RPMI7951 (cell line): ENCODE data around the gene RBPJL. TPM values are rescaled to one million over a fixed set of nuclear protein-coding genes. Genes with fewer than 3 reads are reported as not detected.
"Not testable (repeated sequence)": the region's sequence is repeated elsewhere in the genome, so short reads cannot be mapped to it uniquely, and the experiment has no call there.

Experiments
- DNase-seq: peaks from one replicate; pipeline ENCODE4 v3.0.0-alpha.2; 2012; ENCODE audit warnings: low read depth
- total RNA-seq: library from RNA; depleted of rRNA; stranded (reverse); fragments of >200 nt; shearing (Covaris generic); gene quantifications from 2 replicates; pipeline ENCODE4 v1.2.3, GENCODE V29; 2014

The RBPJL gene
- total RNA-seq, 1 experiment from 2014 or later: not detected

DNA sequence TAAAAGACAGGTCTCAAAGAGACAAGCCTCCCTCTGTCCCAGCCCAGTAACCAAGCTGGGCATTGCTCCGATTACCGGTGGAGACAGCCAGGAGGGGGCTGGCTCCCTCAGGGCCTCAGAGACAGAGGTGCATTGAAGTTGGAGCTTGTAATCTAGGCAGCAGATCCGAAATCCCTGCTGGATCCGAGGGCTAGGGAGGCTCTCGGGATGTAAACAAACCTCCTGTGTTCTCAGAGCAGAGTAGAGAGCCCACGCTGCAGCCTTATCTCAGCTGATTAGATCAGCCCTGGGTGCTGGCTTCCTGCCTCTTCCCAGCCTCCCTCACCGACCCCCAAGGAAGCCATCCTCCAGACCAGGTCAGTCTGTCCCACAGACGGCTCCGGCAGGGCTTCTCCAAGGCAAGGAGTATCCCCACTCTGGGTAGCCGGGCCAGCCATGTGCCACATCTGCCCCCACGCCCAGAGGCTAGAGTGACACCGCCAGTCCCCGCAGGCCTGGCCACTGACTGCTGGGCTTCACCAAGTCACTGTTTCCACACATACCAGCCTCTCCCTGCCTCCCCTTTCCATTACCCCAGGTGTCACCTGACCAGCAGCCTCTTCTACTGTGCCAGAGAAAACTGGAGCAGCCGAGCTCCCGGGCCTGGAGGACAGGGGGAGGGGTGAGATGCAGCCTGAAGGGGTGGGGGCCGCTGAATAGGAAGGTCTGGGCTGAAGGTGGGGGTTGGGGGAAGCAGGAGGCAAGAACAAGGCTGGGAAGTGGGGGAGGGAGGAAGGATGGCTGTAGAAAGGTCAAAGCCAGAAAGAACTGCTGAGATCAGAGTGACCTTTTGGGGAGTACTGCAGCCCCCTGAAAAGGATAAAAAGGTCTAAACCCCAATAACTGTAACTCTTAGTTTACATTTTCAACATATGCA, 35.6 kb downstream of the RBPJL start:
- peak; percentile 61 for DNase-seq

DNA sequence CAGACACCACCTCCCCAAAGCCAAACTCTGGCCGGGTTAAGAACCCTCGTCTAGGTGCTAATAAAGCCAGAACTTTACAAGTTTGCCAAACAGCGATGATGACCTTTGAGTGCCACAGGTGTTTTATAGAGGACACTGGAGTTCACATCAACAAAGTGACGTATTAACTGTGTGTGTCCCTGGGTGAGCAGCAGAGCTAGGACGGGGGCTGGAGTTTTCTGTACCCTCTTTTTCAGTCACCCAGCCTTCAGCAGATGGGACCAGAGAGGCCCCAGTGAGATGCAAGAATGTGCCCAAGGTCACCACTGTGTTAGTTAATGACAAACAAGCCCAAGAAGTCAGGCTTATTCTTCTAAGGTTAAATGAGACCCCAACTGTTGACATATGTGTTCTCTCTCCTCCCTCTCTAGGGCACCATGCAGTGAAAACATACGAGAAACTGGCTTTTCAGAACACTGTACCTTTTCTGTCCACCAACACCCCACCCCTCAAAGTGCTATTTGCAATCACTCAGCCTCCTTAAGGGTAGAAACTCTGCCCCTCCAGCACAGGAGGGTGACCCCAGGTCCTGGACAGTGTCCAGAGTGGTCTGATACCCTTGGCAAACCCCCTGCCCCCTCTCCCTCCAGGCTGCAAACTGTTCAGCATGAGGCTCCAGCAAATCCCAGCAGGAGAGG, 36.4 kb downstream of the RBPJL start:
- no peak for DNase-seq

DNA sequence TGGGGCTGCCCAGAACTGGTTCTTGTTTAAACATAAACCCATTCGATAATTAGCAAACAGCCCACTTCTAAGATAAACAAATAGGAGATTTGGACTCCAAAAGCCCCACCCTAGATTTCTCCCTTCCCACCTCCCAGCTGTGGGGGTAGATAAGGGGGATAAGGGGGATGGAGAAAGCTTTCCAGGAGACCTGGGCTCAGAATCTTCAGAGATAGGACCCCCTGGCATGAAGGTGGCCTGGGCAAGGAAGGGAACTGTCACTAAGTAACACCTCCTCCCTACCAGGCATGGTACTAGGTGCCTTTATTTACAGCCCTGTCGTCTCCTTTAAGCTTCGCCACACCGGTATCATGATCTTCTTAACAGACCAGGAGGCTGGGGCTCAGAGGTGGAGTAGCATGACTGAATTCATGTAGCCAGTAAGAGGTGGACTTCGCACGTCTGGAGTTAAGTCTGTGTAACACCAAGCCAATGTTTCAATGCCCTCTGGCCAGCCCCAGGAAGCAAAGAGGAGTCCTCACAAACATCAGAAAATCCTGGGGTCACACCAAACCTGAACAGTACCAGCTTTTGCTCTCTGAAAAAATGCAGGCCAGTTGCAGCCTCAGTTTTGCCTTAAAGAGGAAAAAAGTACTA, 37.0 kb downstream of the RBPJL start:
- DNase-seq: no peak

DNA sequence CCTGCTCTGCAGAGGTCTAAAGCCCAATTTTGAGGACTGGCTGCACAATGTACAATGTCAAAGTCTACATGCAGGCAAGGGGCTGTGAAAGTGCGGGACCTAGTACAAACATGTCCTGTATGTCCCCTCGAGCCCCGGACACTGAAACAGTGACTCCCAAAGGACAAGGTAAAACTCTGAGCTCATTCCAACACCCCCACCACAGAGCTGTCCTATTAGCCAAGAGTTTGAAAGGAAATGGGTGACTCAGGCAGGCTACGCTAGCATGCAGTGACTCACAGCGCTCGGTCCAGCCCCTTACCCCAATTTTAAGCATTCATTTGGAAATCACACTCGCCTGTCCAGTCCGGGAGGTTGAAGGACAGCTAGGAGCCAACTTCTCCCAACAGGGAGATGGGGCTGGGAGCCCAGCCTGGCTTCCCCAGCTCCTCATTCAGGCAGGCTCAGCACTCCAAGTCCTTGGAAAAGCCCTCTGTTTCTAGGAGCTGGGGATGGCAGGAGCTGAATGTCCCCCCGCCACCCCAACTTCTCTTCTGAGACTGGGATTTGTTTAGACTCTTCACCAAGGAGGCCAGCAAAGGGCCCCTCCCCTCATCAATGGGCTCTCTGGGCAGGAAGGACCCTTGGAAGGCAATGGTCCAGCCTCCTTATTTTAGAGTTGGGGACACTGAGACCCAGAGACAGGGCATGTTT, 37.7 kb downstream of the RBPJL start:
- peak; percentile 91 for DNase-seq

DNA sequence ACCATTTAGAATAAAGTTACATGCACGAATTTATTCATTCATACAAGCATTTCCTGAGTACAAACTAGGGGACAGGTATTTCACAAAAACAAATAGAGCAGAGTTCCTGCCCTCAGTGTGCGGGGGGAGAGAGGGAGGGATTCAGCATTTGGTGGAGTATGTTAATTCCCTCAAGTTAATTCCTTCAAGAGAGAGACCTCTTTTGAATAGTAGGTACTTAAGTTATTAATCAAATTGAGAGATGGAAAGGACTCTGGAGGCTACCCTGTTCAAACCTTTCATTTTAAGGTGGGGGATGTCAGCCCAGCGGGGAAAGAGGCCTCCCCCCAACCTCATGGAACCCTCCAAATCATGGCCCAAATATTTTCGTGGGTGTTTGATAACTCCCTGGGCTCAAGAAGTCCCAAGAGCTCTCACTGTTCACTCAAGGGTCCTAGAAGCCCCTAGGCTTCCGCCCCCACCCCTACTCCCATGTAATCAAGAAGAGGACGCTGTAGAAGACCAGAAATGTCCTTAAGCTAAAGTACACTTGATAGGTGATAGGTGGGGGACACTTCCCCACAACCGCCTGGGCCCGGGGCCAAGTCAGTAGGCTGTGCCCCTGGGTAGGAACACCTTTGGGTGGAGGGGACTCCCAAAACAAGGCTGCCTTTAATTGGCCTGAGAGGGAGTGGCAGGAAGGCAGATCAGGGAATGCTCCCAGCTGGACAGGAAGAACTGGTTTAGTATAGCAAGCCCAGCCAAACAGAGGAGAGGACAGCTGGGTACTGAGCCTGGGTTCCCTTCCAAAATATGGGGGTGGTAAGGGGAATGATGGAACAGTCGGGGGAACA, 38.7 kb downstream of the RBPJL start:
- DNase-seq: no peak

DNA sequence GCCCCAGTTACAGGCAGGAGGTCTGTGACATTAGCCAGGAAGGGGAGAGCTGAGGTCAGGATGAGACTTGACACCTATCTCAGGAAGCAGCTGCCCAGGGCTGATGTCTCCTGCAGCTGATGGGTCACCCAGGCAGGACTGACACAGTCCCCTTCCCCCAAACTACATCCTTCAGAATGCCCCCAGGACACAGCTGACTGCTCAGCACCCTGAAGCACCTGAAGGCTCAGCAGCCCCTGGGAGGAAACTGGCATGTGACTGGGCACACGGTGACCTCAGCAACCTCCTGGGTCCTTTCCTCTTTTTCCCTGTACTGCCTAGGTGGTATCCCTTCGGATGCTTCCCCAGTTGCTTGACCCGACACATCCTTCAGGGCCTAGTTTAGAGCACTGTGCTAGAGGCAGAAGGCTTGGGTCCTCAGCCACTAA, 39.7 kb downstream of the RBPJL start:
- DNase-seq: no peak

DNA sequence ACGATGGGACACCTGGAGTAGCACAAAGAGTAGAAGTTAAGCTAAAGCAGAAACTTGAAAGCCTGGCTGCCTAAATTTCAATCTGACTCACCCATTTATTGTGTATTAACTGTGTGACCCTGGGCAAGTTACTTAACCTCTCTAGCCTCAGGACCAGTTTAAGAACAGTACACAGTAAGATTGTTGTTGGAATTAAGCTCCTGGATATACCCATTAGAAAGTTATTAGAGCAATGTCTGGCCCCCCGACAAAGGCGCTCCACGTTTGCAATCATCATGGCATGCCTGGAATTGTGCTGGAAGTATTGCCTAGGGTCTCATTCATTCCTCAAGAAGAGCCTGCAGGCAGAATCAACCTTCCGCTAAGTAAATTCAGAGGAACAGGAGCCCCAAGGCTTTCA, 40.2 kb downstream of the RBPJL start:
- DNase-seq: no peak

DNA sequence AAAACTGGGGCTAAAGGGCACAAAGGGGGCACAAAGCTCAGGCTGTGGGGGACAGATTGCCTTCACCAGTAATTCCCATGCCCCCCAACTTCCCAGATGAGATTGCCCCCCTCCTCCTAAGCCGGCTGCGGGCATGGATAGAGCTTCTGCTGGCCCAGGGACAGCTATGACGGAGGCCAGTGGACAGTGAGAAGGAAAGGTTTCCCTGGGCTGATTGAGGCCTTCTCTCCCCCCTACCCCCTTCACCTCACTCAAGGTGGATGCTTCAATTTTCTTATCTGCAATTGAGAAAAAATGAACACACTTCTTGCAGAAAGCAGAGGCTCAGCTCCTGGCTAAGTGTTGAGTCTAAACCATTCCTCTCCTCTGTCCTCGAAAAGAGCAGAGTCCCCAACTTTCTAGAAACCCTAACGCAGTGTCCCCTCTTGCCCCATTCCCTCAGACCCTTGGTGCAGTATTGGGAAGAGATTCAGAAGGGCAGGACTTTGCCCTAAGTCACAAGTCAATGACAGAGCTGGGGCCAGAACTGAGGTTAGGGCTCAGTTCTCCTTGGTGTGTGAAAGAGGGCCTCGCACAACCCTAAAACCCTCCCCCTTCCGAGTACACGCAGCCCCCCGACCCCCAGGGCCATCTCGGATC, 40.8 kb downstream of the RBPJL start:
- no peak for DNase-seq

DNA sequence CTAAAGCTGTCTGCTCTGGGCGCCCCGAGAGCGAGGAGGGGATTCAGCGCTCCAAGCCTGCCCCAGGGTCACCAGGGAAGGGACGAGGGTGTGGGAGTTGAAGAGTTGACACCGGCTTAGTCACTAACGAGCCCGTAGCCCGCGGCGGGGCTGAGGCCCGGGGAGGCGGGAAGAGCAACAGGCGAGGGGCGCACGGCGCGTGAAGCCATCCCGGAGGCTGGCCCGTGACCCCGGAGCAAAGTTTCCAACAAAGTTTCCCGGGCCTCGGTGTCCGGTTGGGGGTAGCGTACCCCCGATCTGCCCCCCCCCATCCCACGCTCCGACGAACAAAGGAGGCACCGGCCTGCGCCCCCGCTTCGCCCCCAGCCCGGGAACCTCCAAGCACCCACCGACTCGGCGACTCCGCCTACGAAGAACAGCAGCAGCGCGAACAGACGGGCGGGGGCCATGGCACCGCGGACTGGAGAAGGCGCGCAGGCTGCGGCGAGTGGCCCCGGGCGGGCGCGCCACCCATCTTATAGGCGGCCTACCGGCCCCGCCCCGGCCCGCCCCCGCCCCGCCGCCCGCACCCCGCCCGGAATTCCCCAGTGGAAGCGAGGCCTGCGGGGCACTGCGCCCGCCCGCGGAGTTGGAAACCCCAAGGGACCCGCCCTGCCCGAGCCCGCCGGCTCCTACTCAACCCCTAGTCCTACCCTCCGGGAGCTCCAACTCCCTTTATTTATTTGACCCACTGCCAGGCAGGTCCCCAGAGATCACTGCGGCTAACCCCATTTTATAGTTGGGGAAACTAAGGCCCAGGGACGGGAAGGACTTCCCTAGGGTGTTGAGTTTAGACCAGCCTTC, 41.5 kb downstream of the RBPJL start, which contains the start of gene SDC4:
SDC4 (minus strand) TSS at position 489 of the 843 bp plus-strand sequence; CDS start at position 449, 40 bp downstream.
- peak; percentile 81 for DNase-seq

DNA sequence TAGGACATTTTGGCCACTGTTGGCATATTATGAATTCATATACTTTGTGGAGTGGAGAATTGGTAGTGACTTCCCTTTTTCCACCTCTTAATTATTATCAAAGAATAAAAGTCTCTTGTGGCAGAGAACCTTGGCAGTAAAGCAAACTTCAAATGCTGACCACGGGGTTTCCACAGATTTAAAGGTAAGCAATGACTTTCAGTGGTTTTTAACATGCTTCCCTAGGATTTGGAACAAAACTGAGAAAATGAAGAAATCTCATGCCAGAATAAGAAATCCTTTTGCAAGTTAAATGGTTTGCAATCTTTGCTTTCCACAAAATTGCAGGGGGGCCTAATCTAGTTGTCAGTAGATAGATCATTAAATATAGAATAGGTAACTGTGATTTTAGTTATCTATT, 43.6 kb downstream of the RBPJL start:
- no peak for DNase-seq

DNA sequence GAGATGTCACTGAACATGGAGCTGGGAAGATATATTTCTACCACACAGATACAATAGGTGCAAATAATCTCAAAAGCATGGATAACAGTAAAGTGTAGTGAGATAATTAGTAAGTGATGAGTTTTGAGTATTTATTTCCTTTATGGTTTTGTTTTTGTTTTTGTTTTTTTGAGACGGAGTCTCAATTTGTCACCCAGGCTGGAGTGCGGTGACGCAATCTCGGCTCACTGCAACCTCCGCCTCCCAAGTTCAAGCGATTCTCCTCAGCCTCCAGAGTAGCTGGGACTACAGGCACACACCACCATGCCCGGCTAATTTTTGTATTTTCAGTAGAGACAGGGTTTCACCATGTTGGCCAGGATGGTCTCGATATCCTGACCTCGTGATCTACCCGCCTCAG, 44.2 kb downstream of the RBPJL start:
- DNase-seq: not testable (repeated sequence)

DNA sequence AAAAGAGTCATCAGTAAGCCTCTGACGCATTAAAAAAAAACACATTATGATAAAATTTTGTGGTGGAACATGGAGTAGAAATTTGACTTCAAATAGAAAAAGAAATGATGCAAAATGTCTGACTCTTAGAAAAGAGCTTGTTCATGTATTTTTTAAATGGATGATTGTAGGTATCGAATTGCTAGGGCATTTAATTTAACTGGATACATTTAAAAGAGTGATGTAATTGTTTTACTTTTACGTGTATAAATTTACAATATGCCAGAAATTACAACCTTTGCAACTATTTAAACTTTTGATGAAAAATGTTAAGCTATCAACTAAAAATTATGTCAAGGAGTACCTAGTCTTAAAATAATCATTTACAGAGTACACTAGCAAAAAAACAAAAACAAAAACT, 46.1 kb downstream of the RBPJL start:
- DNase-seq: no peak

DNA sequence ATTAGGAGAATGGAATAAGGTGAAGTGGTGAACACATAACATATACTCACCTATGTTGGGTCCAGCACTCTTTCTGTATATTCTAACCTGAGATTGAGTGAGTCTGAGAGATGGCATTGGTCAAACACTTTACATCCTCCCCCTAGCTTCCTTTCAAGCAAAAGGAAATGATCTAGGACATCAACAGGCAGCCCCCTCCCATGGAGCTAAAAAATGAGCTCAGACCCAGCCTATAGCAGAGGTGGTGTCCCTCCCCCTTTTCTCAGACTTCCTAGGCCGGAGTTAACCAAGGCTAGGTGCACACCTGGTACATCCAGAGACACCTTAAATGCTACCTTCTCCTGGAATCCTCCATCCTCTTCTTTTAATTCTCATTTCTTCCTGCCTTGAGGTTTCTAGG, 47.1 kb downstream of the RBPJL start:
- DNase-seq: no peak

DNA sequence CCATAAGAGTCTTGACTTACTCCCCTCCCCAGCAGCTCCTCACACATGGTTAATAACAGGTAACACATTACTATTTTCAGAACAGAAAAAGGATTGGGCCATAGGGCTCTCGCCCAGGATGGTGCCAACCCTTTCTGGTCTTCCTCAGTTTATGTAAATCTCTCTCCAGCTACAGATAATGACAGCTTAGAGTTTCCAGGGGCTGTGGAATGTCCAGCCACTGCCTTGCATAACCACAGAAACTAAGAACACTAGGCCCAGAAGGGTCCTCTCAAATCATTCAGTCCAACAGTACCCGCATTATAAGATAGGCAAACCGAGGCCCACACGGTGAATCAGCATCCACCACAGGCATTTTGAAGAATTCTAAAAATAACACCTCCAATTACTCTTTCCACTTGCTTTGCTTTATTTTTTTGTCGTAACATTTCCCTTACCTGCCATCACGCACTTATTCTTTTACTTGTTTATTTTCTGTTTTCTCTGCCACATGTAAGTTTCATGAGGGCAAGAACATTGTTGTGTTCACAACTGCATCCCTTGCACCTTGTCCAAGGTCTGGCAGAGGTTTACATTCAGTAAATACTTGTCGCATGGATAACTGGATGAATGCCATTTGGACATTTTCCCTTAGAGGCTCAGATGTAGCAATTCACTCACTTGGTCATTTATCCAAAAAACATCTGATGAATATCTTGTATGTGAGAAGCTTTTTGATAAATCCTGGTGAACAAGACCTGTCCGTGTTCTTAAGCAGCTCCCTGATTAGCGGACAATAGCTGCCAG, 48.0 kb downstream of the RBPJL start:
- peak; percentile 85 for DNase-seq

DNA sequence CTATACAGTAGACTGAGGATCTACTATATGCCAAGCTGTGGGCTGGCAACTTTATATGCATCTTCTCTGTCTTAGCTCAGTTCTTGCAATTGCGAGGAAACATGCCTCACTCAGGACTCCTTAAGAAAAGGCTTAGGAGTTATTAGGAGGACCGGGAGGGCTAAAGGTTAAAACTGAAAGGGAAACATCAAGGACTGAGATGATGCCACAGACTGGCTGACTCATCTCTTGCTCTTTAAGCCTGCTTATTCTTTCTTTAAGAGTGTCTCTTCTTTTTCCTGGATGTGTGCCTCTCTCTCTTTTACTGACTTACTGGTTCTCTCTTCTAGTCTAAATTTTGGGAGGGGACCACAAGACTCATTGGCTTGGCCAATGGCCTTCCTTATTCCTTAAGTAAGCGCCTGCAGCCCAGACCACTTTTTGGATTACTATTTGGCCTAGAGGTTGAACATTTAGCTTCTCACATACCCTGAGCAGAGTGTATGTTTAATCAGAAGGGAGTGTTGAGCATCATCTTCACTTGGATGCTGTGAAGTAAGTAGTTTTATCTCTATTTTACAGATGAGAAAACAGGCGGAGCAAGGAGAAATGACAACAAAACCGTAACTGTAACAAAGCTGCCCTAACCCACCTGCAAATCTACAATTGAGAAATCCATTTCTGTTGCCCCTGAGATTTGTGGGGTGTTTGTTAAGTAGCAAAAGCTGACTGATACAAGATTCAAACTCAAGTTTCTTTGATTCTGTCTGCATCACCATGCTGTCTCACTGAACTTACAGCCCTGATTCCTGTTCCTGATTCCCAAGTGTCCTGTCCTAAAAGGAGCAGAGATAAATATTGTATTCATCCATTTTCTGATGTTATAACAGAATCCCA, 48.8 kb downstream of the RBPJL start:
- peak; percentile 85 for DNase-seq

DNA sequence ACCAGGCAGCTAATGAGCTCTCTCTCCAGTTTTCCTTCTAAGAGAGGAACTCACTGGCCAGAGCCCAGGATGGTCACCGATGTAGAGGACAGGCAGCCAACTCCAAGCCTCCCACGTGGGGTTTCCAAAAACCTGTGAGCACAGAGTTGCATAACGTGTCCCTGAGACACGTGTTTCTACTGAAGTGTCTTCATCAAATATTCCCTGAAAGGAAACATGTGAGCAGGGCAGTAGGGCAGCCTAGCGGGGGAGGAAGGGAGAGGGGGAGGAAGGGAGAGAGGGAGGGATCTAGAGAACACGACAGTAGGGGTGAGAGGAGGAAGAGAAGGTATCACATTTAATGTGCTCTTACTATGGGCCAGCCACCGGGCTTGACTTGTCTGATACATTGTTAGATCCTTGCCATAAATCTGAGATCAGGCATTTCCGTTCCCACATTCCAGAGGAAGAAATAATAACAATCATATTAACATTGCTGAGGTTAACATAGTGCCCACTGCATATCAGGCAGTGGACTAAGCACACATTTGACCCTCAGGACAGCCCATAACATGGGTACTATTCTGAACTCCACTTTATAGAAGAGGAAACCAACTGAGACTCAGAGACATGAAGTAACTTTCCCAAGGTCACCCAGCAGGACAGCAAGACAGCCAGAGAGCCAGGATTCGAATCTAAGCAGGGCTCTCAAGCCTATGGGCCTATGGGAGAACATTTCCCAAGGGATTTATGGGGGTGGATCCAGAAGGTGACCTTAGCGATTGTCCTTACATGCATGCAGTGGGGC, 51.8 kb downstream of the RBPJL start:
- DNase-seq: peak; percentile 77

DNA sequence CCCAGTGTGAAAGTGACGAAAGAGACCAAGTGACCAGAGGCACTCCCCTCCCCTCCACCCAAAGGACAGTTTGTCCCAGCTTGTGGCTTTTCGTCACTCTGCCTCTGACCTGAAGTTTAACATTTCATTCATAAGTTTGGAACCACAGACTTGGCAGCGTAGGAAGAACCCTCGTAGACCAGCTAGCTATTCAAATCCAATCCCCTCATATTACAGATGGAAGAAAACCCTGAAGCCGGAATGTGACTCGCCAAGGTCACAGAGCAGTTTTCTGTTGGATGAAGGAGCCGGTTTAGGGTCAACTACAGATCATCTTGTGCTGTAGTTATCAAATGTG, 52.4 kb downstream of the RBPJL start:
- DNase-seq: peak; percentile 82
